Neutrophil (primary cell): ENCODE measurements around the gene ITPRID1.

Experiments
- H3K27ac ChIP-seq: fragments of 200-600 bp; sonication (generic); 2 replicates; pipeline ENCODE4 v1.5.1; 2016; ENCODE audit warnings: mild to moderate bottlenecking, moderate library complexity
- H3K27me3 ChIP-seq: fragments of 200-600 bp; sonication (generic); 2 replicates; pipeline ENCODE4 v1.6.0; 2016; ENCODE audit warnings: mild to moderate bottlenecking
- H3K36me3 ChIP-seq: fragments of 200-600 bp; sonication (generic); 2 replicates; pipeline ENCODE4 v1.5.1; 2017
- H3K4me1 ChIP-seq, 2 experiments: fragments of 200-600 bp in 1 of 2; sonication (generic) in 1 of 2; 1 replicate in 1 of 2; 2 replicates in 1 of 2; pipeline versions ENCODE4 v1.5.1 to v1.6.1; 2013 to 2016; ENCODE audit warnings: low read depth in 1 of 2, low read length in 1 of 2, mild to moderate bottlenecking in 1 of 2, moderate library complexity in 1 of 2; ENCODE audit not compliant: control insufficient read depth in 1 of 2, insufficient read depth in 1 of 2
- H3K4me3 ChIP-seq, 2 experiments: fragments of 200-600 bp in 1 of 2; sonication (generic) in 1 of 2; 1 replicate in 1 of 2; 2 replicates in 1 of 2; pipeline ENCODE4 v1.5.1; 2013 to 2016; ENCODE audit warnings: low read depth in 1 of 2, low read length in 1 of 2, mild to moderate bottlenecking in 1 of 2, moderate library complexity in 1 of 2
- H3K9me3 ChIP-seq: fragments of 200-600 bp; sonication (generic); 2 replicates; pipeline ENCODE4 v1.5.1; 2016
- TF ChIP-seq, protein P1 (sequence below): fragments of 200-600 bp; sonication (generic); IDR thresholded peaks from 2 replicates; pipeline ENCODE4 v1.5.1; 2016; ENCODE audit warnings: antibody characterized with exemption

ITPRID1 gene

DNA sequence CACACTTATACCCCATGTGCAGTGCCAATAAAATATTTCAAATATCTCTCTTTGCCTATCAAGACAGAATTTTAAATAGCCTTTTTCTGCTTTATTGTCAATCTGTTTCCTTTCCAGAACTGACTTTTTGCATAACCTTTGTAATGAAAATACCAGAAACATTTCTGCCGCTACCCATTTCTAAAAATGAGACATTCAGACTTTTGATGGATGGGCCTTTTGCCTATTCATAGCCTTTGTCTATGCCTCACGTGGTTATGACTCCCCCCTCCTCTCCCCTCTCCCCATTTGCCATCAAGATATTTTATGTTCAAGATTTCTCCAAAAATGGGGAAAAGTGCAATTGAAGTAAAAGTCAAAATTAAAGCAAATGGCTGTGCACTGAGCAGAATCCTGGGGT, 179.0 kb downstream of the ITPRID1 start:
- H3K27ac ChIP-seq: no peak overlapping the region
- H3K4me3 ChIP-seq: no peak overlapping the region
- peaks cover 28% of the 10 kb centered on the region for H3K27me3 ChIP-seq
- TF ChIP-seq, protein P1, sequence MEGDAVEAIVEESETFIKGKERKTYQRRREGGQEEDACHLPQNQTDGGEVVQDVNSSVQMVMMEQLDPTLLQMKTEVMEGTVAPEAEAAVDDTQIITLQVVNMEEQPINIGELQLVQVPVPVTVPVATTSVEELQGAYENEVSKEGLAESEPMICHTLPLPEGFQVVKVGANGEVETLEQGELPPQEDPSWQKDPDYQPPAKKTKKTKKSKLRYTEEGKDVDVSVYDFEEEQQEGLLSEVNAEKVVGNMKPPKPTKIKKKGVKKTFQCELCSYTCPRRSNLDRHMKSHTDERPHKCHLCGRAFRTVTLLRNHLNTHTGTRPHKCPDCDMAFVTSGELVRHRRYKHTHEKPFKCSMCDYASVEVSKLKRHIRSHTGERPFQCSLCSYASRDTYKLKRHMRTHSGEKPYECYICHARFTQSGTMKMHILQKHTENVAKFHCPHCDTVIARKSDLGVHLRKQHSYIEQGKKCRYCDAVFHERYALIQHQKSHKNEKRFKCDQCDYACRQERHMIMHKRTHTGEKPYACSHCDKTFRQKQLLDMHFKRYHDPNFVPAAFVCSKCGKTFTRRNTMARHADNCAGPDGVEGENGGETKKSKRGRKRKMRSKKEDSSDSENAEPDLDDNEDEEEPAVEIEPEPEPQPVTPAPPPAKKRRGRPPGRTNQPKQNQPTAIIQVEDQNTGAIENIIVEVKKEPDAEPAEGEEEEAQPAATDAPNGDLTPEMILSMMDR: no peak
- no peaks in the 10 kb centered on the region for H3K36me3 ChIP-seq
- no peaks in the 10 kb centered on the region for H3K4me1 ChIP-seq
- no peaks in the 10 kb centered on the region for H3K9me3 ChIP-seq

DNA sequence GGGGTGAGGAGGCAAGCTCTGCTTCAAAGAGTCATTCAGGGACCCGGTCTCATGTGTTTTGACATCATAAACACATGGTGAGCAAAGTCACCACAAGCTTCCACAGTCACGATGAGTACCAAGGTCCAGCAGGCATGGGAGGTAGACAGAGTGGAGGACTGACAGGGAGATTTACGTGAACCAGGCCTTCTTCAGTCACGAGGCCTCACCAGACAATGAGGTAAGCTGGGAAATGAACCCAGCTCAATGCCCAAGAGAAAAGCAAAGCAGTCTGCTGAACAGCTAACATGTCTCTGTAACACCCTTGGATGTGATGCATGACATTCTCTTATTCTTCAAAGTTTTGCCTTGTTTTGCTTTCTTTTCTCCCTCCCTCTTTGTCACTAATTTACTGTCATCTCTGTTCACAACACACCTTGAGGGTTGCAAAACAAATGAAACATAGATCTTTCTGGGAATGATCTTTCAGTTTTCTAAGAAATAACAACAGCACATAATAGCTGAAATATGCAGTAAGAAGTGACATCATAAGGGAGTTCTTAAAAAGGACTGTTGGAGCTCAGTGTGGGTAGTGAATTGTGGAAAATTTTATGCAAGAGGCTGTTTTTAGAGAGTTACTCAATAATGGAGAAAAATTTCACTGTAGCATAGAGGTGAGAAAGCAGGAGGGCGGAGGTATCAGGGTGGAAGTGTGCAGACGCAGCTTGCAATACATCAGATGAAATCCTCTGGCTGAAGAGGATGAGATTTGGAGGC, 182.1 kb downstream of the ITPRID1 start:
- H3K4me3 ChIP-seq: no peak overlapping the region
- peaks cover 33% of the 10 kb centered on the region for H3K27me3 ChIP-seq
- TF ChIP-seq, protein P1: no peak
- H3K27ac ChIP-seq: no peak overlapping the region
- no peaks in the 10 kb centered on the region for H3K4me1 ChIP-seq
- no peaks in the 10 kb centered on the region for H3K36me3 ChIP-seq
- no peaks in the 10 kb centered on the region for H3K9me3 ChIP-seq

DNA sequence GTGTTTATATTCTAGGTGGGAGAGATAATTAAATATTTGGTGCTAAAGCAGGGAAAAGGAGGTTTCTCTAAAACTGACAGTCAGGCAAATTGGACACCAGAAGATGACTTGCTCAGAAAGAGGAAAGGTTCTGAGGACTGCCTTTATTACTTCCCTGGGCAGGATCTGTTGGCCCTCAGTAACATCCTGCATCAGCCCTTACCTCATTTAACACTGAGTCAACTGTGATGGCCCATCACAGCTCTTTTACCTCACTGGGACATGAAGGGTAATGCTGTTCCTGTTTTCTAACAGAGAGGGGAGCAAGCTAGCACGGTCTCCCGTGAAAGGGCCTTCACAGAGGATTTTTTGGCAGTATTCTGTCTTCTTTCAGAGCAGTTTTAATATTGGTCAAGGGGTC, 185.2 kb downstream of the ITPRID1 start:
- TF ChIP-seq, protein P1: no peak
- H3K4me1 ChIP-seq: no peaks in the 10 kb centered on the region

GRCh38 chr7:31702354-31702753, 188.5 kb downstream of the ITPRID1 start:
- no peaks in the 10 kb centered on the region for H3K36me3 ChIP-seq
- H3K4me3 ChIP-seq: no peak overlapping the region
- no peaks in the 10 kb centered on the region for H3K4me1 ChIP-seq
- no peak overlapping the region for H3K27ac ChIP-seq
- no peaks in the 10 kb centered on the region for H3K9me3 ChIP-seq
- peaks cover 6% of the 10 kb centered on the region for H3K27me3 ChIP-seq
- TF ChIP-seq, protein P1: no peak

More for the DNA sequence above, 185.2 kb downstream of the ITPRID1 start:
- H3K27ac ChIP-seq: no peak overlapping the region
- no peaks in the 10 kb centered on the region for H3K9me3 ChIP-seq
- H3K4me3 ChIP-seq: no peak overlapping the region
- no peaks in the 10 kb centered on the region for H3K36me3 ChIP-seq
- H3K27me3 ChIP-seq: peaks cover 22% of the 10 kb centered on the region

DNA sequence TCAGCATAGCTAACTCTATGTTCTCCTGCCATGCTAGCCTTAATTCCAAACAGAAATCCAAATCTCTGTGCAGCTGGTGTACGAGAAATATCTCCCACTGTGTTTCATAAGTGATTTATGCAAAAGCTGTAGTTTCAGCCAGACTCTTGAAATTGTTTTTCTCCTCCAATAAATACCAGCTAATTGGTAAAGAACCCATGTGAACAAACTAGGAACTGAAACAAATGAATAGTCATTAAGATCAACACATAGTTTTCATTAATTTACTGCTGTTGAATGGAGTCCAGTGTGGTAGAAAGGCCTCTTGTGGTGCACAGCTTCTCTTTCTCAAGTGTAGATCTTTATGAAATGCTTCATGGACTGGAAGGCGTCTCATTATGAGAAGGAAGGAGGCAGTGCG, 191.5 kb downstream of the ITPRID1 start:
- TF ChIP-seq, protein P1: no peak
- Histone ChIP-seq H3K27me3 (no peaks in the 10 kb centered on the region), H3K36me3 (no peaks in the 10 kb centered on the region), H3K4me3 (no peak overlapping the region), H3K9me3 (no peaks in the 10 kb centered on the region), H3K27ac (no peak overlapping the region), H3K4me1 (no peaks in the 10 kb centered on the region)
